KMS-11 (cell line): ENCODE results near the gene THRB.

Experiments used
- H2AFZ ChIP-seq: fragments of 200-600 bp; sonication (generic); 2 replicates; pipeline ENCODE4 v1.6.1; 2016; ENCODE audit warnings: antibody characterized with exemption, mixed run types, low read depth
- H3K27ac ChIP-seq: fragments of 200-600 bp; sonication (generic); 2 replicates; pipeline ENCODE4 v1.6.1; 2016; ENCODE audit warnings: mild to moderate bottlenecking, mixed run types
- H3K27me3 ChIP-seq: fragments of 200-600 bp; sonication (generic); 2 replicates; pipeline ENCODE4 v1.6.1; 2017; ENCODE audit warnings: mild to moderate bottlenecking, low read depth, mixed run types, moderate library complexity; ENCODE audit not compliant: insufficient read depth
- H3K36me3 ChIP-seq: fragments of 200-600 bp; sonication (generic); 2 replicates; pipeline ENCODE4 v1.6.1; 2017; ENCODE audit warnings: mild to moderate bottlenecking, mixed run types; ENCODE audit not compliant: insufficient read depth
- H3K4me1 ChIP-seq: fragments of 200-600 bp; sonication (generic); 2 replicates; pipeline ENCODE4 v1.6.1; 2016; ENCODE audit warnings: mild to moderate bottlenecking, low read depth, mixed run types; ENCODE audit not compliant: poor library complexity, severe bottlenecking
- H3K4me2 ChIP-seq: fragments of 200-600 bp; sonication (generic); 2 replicates; pipeline ENCODE4 v1.7.0; 2016; ENCODE audit warnings: mild to moderate bottlenecking, mixed run types
- H3K4me3 ChIP-seq: fragments of 200-600 bp; sonication (generic); IDR thresholded peaks from 2 replicates; pipeline ENCODE4 v1.6.1; 2017; ENCODE audit warnings: low read depth, low read length, mixed read lengths; ENCODE audit not compliant: insufficient read depth
- H3K79me2 ChIP-seq: fragments of 200-600 bp; sonication (generic); 2 replicates; pipeline ENCODE4 v1.6.1; 2016; ENCODE audit warnings: low read depth, mixed run types; ENCODE audit not compliant: insufficient read depth
- H3K9ac ChIP-seq: fragments of 200-600 bp; sonication (generic); 2 replicates; pipeline ENCODE4 v1.6.1; 2016; ENCODE audit warnings: mild to moderate bottlenecking, mixed run types
- H4K20me1 ChIP-seq: fragments of 200-600 bp; sonication (generic); 2 replicates; pipeline ENCODE4 v1.6.1; 2016; ENCODE audit warnings: mild to moderate bottlenecking, mixed run types; ENCODE audit not compliant: insufficient read depth
- TF ChIP-seq, protein P1 (sequence below): fragments of 200-600 bp; sonication (generic); conservative IDR thresholded peaks from 2 replicates; pipeline ENCODE4 v1.6.1; 2017; ENCODE audit warnings: low read depth, mild to moderate bottlenecking, antibody characterized with exemption, low read length, moderate library complexity, mixed read lengths

The THRB gene

DNA sequence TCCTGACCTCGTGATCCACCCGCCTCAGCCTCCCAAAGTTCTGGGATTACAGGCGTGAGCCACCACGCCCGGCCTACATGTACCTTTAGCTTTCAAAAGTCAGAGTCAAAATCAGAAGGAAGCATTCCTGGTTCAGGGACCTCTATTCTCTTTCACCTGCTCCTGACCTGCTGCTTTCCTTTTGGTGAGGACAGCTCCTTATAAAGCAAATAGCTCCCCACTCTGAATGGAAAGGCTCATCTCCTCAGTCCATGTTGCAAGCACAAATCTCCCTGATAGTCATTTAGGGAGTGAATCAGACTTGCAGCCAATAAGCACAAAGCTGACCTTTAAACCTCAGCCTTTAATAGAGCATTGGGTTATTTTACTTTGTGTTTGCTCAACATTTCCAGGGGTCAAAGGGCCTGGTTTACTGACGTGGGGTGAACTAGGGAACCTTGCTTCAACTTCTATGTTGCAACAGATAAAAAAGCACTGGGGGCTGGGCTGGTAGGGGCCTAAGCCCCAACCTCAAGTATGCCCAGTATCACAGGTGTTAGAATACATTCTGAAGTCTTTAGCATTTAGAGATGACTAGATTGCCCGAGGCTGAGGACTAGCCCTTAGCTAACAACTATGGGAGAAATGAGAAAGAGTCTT lies 43.1 kb downstream of the THRB start:
- Histone ChIP-seq H3K79me2 (no peaks in the 10 kb centered on the region), H2AFZ (no peak overlapping the region), H3K27ac (no peak overlapping the region), H3K36me3 (no peaks in the 10 kb centered on the region), H4K20me1 (no peaks in the 10 kb centered on the region), H3K4me3 (no peak overlapping the region), H3K9ac (no peak overlapping the region), H3K4me2 (no peak overlapping the region), H3K4me1 (no peaks in the 10 kb centered on the region), H3K27me3 (no peaks in the 10 kb centered on the region)
- TF ChIP-seq, protein P1, sequence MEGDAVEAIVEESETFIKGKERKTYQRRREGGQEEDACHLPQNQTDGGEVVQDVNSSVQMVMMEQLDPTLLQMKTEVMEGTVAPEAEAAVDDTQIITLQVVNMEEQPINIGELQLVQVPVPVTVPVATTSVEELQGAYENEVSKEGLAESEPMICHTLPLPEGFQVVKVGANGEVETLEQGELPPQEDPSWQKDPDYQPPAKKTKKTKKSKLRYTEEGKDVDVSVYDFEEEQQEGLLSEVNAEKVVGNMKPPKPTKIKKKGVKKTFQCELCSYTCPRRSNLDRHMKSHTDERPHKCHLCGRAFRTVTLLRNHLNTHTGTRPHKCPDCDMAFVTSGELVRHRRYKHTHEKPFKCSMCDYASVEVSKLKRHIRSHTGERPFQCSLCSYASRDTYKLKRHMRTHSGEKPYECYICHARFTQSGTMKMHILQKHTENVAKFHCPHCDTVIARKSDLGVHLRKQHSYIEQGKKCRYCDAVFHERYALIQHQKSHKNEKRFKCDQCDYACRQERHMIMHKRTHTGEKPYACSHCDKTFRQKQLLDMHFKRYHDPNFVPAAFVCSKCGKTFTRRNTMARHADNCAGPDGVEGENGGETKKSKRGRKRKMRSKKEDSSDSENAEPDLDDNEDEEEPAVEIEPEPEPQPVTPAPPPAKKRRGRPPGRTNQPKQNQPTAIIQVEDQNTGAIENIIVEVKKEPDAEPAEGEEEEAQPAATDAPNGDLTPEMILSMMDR = no peak

DNA sequence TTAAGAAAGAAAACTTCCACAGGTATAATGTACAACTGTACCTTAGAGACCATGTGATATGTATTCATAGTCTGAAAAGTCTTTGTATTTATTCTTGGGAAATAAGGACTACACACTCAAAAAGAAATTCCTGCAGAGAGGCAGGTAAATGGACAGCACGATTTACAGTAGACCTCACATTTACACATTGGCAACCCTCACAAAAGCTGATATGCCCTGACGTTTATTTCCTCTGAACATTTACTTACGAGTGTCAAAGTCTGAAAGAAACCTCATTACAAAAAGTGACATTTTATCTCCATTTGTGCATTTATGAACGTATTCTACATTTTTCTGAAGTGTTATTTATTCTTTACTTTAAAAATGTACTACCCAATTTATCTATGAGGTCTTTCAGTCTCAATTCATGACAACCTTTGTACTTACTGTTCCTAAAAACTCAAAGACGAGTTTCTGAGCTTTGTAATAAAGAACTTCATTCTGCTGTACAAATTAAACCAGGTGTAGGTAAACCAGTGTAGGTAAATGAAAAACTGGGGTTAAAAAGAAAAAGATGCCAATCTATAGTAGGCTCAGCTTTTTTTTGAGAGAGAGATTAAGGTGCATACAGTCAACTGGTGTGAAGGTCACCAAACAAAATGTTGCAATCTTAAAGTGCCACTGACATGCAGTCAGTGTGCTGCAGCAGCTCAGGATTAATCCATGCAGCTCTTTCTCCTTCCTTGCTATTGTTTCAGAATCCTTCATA lies 44.3 kb downstream of the THRB start:
- H3K9ac ChIP-seq = no peak overlapping the region
- H3K36me3 ChIP-seq = no peaks in the 10 kb centered on the region
- H3K27me3 ChIP-seq = no peaks in the 10 kb centered on the region
- H4K20me1 ChIP-seq = no peaks in the 10 kb centered on the region
- H3K4me1 ChIP-seq = no peaks in the 10 kb centered on the region
- no peaks in the 10 kb centered on the region for H3K79me2 ChIP-seq
- H3K27ac ChIP-seq = no peak overlapping the region
- TF ChIP-seq, protein P1 = no peak
- H3K4me3 ChIP-seq = no peak overlapping the region
- H2AFZ ChIP-seq = no peak overlapping the region
- H3K4me2 ChIP-seq = no peak overlapping the region

DNA sequence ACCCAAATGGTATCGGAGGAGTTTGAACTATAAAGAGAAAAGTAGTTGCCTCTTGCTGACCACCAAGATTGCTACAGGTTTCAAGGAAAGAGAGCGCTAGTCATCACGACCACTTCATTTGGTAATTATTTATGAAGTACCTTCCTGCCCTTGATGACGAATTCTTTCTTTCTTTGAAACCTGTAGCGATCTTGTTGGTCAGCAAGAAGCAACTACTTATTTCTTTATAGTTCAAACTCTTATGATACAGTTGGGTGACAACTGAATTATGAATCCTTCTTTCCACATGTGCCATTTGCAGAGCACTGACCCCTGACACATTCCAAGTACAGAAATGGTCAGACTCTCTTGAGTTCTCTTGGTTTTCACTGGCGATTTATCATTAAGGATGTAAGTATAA lies 46.8 kb downstream of the THRB start:
- H3K9ac ChIP-seq = no peak overlapping the region
- H3K27me3 ChIP-seq = no peaks in the 10 kb centered on the region
- H3K36me3 ChIP-seq = no peaks in the 10 kb centered on the region
- TF ChIP-seq, protein P1 = no peak
- no peak overlapping the region for H3K4me3 ChIP-seq
- no peaks in the 10 kb centered on the region for H3K4me1 ChIP-seq
- no peak overlapping the region for H3K27ac ChIP-seq
- no peaks in the 10 kb centered on the region for H4K20me1 ChIP-seq
- H3K4me2 ChIP-seq = no peak overlapping the region
- no peak overlapping the region for H2AFZ ChIP-seq
- no peaks in the 10 kb centered on the region for H3K79me2 ChIP-seq

DNA sequence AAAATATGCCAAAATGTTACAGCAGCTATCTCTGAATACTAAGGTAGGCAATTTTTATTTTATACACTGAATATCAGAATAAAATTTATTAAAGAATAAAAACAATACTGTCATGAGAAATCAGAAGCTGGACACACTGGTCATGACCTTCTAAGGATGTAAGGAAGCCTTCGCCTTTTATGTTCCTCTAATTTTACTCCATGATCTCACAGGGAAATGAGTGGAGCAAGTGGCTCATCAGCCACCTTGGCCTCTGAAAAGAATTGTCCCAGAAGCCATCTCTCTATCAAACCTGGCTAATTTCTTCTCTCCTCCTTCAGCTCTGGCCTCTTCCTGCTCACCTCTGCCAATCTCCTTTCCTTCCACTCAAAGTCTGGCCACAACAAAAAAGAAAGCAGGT lies 48.6 kb downstream of the THRB start:
- H2AFZ ChIP-seq = no peak overlapping the region
- TF ChIP-seq, protein P1 = no peak
- no peak overlapping the region for H3K4me2 ChIP-seq
- no peaks in the 10 kb centered on the region for H3K79me2 ChIP-seq
- no peak overlapping the region for H3K4me3 ChIP-seq
- H3K9ac ChIP-seq = no peak overlapping the region
- H3K36me3 ChIP-seq = no peaks in the 10 kb centered on the region
- H4K20me1 ChIP-seq = no peaks in the 10 kb centered on the region
- H3K27ac ChIP-seq = no peak overlapping the region
- no peaks in the 10 kb centered on the region for H3K27me3 ChIP-seq
- no peaks in the 10 kb centered on the region for H3K4me1 ChIP-seq
